ENCODE measurements around the gene BRD7. TPM values are rescaled to one million over a fixed set of nuclear protein-coding genes. Genes with fewer than 3 reads are reported as not detected.

Gene BRD7
- total and polyA plus RNA-seq, 4 donors: 13.3 to 34.3 (median 14.1) TPM

DNA sequence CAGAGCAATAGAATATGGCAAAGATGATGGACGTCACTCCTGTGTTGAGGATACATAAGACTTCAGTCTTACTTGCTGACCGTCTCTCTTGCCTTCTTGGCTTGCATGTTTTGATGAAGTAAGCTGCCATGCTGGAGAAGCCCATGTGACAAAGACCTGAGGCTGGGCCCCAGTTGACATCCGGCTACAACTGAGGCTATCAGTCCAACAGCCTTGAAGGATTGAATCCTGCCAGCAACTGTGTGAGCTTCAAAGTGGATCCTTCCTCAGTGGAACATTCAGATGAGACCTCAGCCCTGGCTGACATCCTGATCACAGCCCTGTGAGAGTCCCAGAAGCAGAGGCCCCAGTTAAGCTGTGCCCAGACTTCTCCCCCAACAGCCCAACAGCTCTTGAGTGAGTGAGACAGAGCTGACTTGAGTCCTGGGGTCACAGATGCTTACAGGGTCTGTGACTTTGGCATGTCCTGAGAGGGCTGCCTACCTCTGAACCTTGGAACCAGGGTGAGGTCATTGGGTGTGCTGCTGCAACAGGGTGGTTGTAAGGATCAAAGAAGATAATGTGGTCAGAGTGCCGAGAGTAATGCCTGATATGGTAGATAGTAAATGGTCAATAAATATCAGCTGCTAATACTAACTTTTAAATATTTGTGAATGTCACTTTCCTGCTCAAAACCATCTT lies 2.4 kb upstream of the BRD7 start:
- 90% methylated on average over 4 of the region's 4 CpGs for WGBS

DNA sequence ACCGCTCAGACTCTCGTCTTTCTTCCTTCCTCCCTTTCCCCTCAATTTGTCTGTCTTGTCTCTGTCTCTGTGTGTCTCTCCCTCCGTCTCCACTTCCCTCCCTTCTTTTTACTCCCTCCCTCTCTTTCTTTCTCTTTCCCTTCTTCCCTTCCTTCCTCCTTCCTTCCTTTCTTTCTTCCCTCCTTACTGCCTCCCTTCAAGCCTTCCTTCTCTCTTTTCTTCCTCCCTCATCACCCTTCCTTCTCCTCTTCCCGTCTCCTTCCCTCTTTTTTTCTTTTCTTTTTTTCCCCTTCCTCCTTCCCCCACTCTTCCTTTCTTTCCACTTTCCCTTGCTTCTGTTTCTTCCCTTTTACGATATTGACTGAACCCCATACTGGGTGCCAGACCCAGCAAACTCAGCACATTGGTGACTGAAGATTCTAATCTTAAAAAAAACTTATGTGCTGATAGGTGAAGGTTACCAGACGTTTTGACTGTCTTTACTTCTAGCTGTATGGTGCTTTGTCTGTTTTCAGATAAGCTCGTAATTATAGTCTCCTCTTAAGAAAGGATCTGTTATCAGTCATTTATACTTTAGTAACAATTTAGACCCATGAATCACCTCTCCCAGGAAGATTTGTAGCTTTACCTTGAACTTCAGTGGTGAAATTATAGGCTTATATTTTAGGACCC lies 481 bp upstream of the BRD7 start:
- H3K4me3 ChIP-seq (ENCODE audit: low read depth in 1 of 3, low read length in 3 of 3): peak overlapping the region; percentile 47 to 94 (median 62)
- no peaks in the 10 kb centered on the region for H3K9me3 ChIP-seq (ENCODE audit: control insufficient read depth in 4 of 4, low read length in 3 of 4)
- no peak overlapping the region for H3K27ac ChIP-seq (ENCODE audit: low read depth in 1 of 2, low read length in 2 of 2)
- no peak for DNase-seq (ENCODE audit: low spot score)
- peak overlapping the region in 1 of 2 donors; percentile 42 for H3K9ac ChIP-seq (ENCODE audit: low read depth in 1 of 2, low read length in 2 of 2)
- peaks cover 1 to 28% (median 21%) of the 10 kb centered on the region in 4 donors for H3K4me1 ChIP-seq (ENCODE audit: control insufficient read depth in 4 of 4, insufficient read depth in 4 of 4, low read length in 3 of 4)
- WGBS: 26% methylated on average over 7 of the region's 7 CpGs
- H3K36me3 ChIP-seq (ENCODE audit: control insufficient read depth in 4 of 4, insufficient read depth in 3 of 4, low read depth in 1 of 4, low read length in 3 of 4): peaks cover 0 to 7% (median 3%) of the 10 kb centered on the region in 4 donors
- H3K27me3 ChIP-seq (ENCODE audit: control insufficient read depth in 4 of 4, insufficient read depth in 4 of 4, low read length in 3 of 4): no peaks in the 10 kb centered on the region
- TF ChIP-seq YY1 (IDR thresholded peaks at IDR 0.05) (no peak), RAD21 (IDR thresholded peaks at IDR 0.05) (no peak), REST (IDR thresholded peaks at IDR 0.05) (no peak), RXRA (IDR thresholded peaks at IDR 0.05) (no peak)
- TF ChIP-seq, protein P1, sequence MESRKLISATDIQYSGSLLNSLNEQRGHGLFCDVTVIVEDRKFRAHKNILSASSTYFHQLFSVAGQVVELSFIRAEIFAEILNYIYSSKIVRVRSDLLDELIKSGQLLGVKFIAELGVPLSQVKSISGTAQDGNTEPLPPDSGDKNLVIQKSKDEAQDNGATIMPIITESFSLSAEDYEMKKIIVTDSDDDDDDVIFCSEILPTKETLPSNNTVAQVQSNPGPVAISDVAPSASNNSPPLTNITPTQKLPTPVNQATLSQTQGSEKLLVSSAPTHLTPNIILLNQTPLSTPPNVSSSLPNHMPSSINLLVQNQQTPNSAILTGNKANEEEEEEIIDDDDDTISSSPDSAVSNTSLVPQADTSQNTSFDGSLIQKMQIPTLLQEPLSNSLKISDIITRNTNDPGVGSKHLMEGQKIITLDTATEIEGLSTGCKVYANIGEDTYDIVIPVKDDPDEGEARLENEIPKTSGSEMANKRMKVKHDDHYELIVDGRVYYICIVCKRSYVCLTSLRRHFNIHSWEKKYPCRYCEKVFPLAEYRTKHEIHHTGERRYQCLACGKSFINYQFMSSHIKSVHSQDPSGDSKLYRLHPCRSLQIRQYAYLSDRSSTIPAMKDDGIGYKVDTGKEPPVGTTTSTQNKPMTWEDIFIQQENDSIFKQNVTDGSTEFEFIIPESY (IDR thresholded peaks at IDR 0.05): no peak

More for the DNA sequence above, 2.4 kb upstream of the BRD7 start:
- H3K27me3 ChIP-seq (ENCODE audit: control insufficient read depth in 4 of 4, insufficient read depth in 4 of 4, low read length in 3 of 4): no peaks in the 10 kb centered on the region
- no peaks in the 10 kb centered on the region for H3K9me3 ChIP-seq (ENCODE audit: control insufficient read depth in 4 of 4, low read length in 3 of 4)
- no peak overlapping the region for H3K27ac ChIP-seq (ENCODE audit: low read depth in 1 of 2, low read length in 2 of 2)
- no peak overlapping the region for H3K4me3 ChIP-seq (ENCODE audit: low read depth in 1 of 3, low read length in 3 of 3)
- peaks cover 0 to 3% (median 0%) of the 10 kb centered on the region in 4 donors for H3K36me3 ChIP-seq (ENCODE audit: control insufficient read depth in 4 of 4, insufficient read depth in 3 of 4, low read depth in 1 of 4, low read length in 3 of 4)
- TF ChIP-seq ATF3 (IDR thresholded peaks at IDR 0.05): no peak
- TF ChIP-seq RXRA (IDR thresholded peaks at IDR 0.05): no peak
- no peak for TF ChIP-seq HNF4G (IDR thresholded peaks at IDR 0.05)
- TF ChIP-seq CTCF (IDR thresholded peaks at IDR 0.05; ENCODE audit: low read depth, low read length, missing input control): no peak
- TF ChIP-seq NR2F2 (IDR thresholded peaks at IDR 0.05): no peak
- TF ChIP-seq FOXA1 (IDR thresholded peaks at IDR 0.05): no peak
- no peak for TF ChIP-seq RAD21 (IDR thresholded peaks at IDR 0.05)
- TF ChIP-seq FOXA2 (IDR thresholded peaks at IDR 0.05): no peak
- no peak for TF ChIP-seq MAX (IDR thresholded peaks at IDR 0.05)
- TF ChIP-seq EGR1 (IDR thresholded peaks at IDR 0.05; ENCODE audit: low read depth in 2 of 2): no peak
- no peak for TF ChIP-seq GABPA (IDR thresholded peaks at IDR 0.05 in 1 of 2, conservative IDR thresholded peaks at IDR 0.05 in 1 of 2)
- no peak for TF ChIP-seq TAF1 (conservative IDR thresholded peaks at IDR 0.05)
- TF ChIP-seq SP1 (IDR thresholded peaks at IDR 0.05): no peak
- TF ChIP-seq, protein P1 (IDR thresholded peaks at IDR 0.05): no peak
- DNase-seq (ENCODE audit: low spot score): no peak
- peaks cover 1 to 22% (median 18%) of the 10 kb centered on the region in 4 donors for H3K4me1 ChIP-seq (ENCODE audit: control insufficient read depth in 4 of 4, insufficient read depth in 4 of 4, low read length in 3 of 4)
- no peak overlapping the region for H3K9ac ChIP-seq (ENCODE audit: low read depth in 1 of 2, low read length in 2 of 2)

All from liver (tissue), 9 donors.